Measurements from ENCODE around the gene S100A14. TPM values are rescaled to one million over a fixed set of nuclear protein-coding genes. Genes with fewer than 3 reads are reported as not detected.
"Not testable (repeated sequence)": the region's sequence is repeated elsewhere in the genome, so short reads cannot be mapped to it uniquely, and the experiment has no call there.

The S100A14 gene
- total and polyA plus RNA-seq, 2 of the 13 experiments (the other 11 are each of a cell fraction or from before 2014, with no cell fraction given): 1.4 to 7.7 TPM

GRCh38 chr1:153640213-153640612 is 24.1 kb upstream of the S100A14 start:
- H3K36me3 ChIP-seq (replicated peaks in 1 of 2; ENCODE audit: control insufficient read depth in 1 of 2, insufficient read depth in 2 of 2, low read length in 2 of 2): peaks cover 27 to 91% of the 10 kb centered on the region in 2 experiments

DNA sequence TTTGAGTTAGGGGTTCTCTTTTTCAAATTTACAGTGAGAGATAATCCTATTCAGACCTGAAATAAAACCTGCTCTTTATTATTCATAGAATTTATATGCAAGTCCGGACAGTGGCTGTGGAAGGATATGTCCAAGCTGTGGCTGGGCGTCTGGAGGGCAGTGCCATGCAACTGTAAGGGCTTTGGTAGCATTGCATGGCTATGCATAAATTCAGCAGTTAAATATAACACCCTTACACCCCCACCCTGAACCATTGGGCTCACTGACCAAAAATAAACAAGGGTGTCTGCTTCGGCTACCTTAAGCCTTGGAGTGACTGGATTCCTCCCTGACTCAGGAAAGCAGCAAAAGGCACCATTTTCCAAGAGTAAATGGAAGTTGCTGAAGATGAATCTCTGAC is 23.2 kb upstream of the S100A14 start:
- in situ Hi-C loops (cut with HindIII; ENCODE audit: extremely low pct_ligation_motif_present, low pct_unique_long_range_greater_than_20kb) (no loop called here), intact Hi-C loops (cut with micrococcal nuclease; ENCODE audit: unreplicated experiment) (no loop called here)
- peaks cover 34% of the 10 kb centered on the region for H3K79me2 ChIP-seq (ENCODE audit: insufficient read depth, low read length)
- peaks cover 30% of the 10 kb centered on the region for H3K4me1 ChIP-seq (ENCODE audit: insufficient read depth, low read length)
- H4K20me1 ChIP-seq (ENCODE audit: insufficient read depth, low read length): peaks cover 13% of the 10 kb centered on the region
- H3K9me3 ChIP-seq (ENCODE audit: low read length): no peaks in the 10 kb centered on the region
- H3K36me3 ChIP-seq (replicated peaks in 1 of 2; ENCODE audit: control insufficient read depth in 1 of 2, insufficient read depth in 2 of 2, low read length in 2 of 2): peaks cover 23 to 82% of the 10 kb centered on the region in 2 experiments
- H3K27ac ChIP-seq (ENCODE audit: extremely low read length, insufficient read depth, low read length): no peak overlapping the region
- WGBS (ENCODE audit: low lambda C conversion rate): 94% methylated on average over 3 of the region's 3 CpGs
- no peak overlapping the region for H3K4me2 ChIP-seq (ENCODE audit: low read depth, low read length)
- ATAC-seq: no peak
- TF ChIP-seq NKX3-1 (CRISPR knock-in tag; IDR thresholded peaks at IDR 0.05): no peak
- no peak for TF ChIP-seq PHB2 (IDR thresholded peaks at IDR 0.05; ENCODE audit: partially characterized antibody)
- no peak for TF ChIP-seq ZNF343 (CRISPR knock-in tag; IDR thresholded peaks at IDR 0.05)
- TF ChIP-seq, protein P1, sequence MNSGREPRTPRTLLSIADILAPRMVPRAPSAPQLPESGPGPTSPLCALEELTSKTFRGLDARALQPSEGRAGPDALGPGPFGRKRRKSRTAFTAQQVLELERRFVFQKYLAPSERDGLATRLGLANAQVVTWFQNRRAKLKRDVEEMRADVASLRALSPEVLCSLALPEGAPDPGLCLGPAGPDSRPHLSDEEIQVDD (CRISPR knock-in tag; IDR thresholded peaks at IDR 0.05; ENCODE audit: borderline replicate concordance): no peak
- no peak for TF ChIP-seq LCORL (IDR thresholded peaks at IDR 0.05)
- no peak for TF ChIP-seq LCORL (CRISPR knock-in tag; IDR thresholded peaks at IDR 0.05)
- no peak for TF ChIP-seq ZNF136 (CRISPR knock-in tag; IDR thresholded peaks at IDR 0.05; ENCODE audit: low read depth)
- no peak for TF ChIP-seq ZNF234 (CRISPR knock-in tag; conservative IDR thresholded peaks at IDR 0.05)
- TF ChIP-seq, protein P2, sequence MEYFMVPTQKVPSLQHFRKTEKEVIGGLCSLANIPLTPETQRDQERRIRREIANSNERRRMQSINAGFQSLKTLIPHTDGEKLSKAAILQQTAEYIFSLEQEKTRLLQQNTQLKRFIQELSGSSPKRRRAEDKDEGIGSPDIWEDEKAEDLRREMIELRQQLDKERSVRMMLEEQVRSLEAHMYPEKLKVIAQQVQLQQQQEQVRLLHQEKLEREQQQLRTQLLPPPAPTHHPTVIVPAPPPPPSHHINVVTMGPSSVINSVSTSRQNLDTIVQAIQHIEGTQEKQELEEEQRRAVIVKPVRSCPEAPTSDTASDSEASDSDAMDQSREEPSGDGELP (IDR thresholded peaks at IDR 0.05; ENCODE audit: borderline replicate concordance, low read depth): no peak
- no peak for TF ChIP-seq ZNF207 (IDR thresholded peaks at IDR 0.05; ENCODE audit: borderline replicate concordance)
- TF ChIP-seq ZNF788 (CRISPR knock-in tag; IDR thresholded peaks at IDR 0.05; ENCODE audit: borderline replicate concordance): no peak
- H3K4me3 ChIP-seq (replicated peaks in 1 of 3; ENCODE audit: insufficient read depth in 1 of 3, low read depth in 2 of 3, low read length in 3 of 3): no peak overlapping the region
- no peak for DNase-seq (ENCODE audit: low spot score)
- no TSS peak for BruUV-seq (replicated peaks)
- no peak for FAIRE-seq
- H2AFZ ChIP-seq (ENCODE audit: low read length): no peak overlapping the region
- POLR2A ChIA-PET: interaction anchor here (0.5 to 3.6 kb wide), 3 partner anchors 12 to 348 kb away, joined by 3 to 16 read pairs (median 3); partner anchors contain the start of genes S100A1 and S100A13
- no peaks in the 10 kb centered on the region for H3K27me3 ChIP-seq (ENCODE audit: control insufficient read depth in 1 of 2, insufficient read depth in 2 of 2, low read length in 2 of 2)
- no peak overlapping the region for H3K9ac ChIP-seq (ENCODE audit: insufficient read depth, low read depth, low read length)
- CTCF ChIA-PET (ENCODE audit: low intra/inter-chr PET ratio, low total read pairs): no interaction called here

More at GRCh38 chr1:153640213-153640612, 24.1 kb upstream of the S100A14 start:
- H3K4me2 ChIP-seq (ENCODE audit: low read depth, low read length); H3K9me3 ChIP-seq (ENCODE audit: low read length); DNase-seq (ENCODE audit: low spot score); H3K27ac ChIP-seq (ENCODE audit: extremely low read length, insufficient read depth, low read length); in situ Hi-C loops (cut with HindIII; ENCODE audit: extremely low pct_ligation_motif_present, low pct_unique_long_range_greater_than_20kb); H3K27me3 ChIP-seq (ENCODE audit: control insufficient read depth in 1 of 2, insufficient read depth in 2 of 2, low read length in 2 of 2); intact Hi-C loops (cut with micrococcal nuclease; ENCODE audit: unreplicated experiment); H3K4me3 ChIP-seq (replicated peaks in 1 of 3; ENCODE audit: insufficient read depth in 1 of 3, low read depth in 2 of 3, low read length in 3 of 3); CTCF ChIA-PET (ENCODE audit: low intra/inter-chr PET ratio, low total read pairs); H2AFZ ChIP-seq (ENCODE audit: low read length); FAIRE-seq; ATAC-seq; H4K20me1 ChIP-seq (ENCODE audit: insufficient read depth, low read length); H3K9ac ChIP-seq (ENCODE audit: insufficient read depth, low read depth, low read length); BruUV-seq (replicated peaks): not testable (repeated sequence)
- WGBS (ENCODE audit: low lambda C conversion rate): 100% methylated on average over 4 of the region's 5 CpGs
- Histone ChIP-seq H3K79me2 (ENCODE audit: insufficient read depth, low read length) (peaks cover 26% of the 10 kb centered on the region), H3K4me1 (ENCODE audit: insufficient read depth, low read length) (peaks cover 30% of the 10 kb centered on the region)
- POLR2A ChIA-PET: interaction anchor here (0.6 to 3.6 kb wide), 4 partner anchors 9 to 968 kb away, joined by 3 to 16 read pairs (median 4); partner anchors contain the start of genes S100A1 and S100A13

Measured in HepG2 (cell line).